Tibial nerve (tissue), 3 donors: ENCODE measurements around the gene LRRC17.

Experiments
- CTCF ChIP-seq, 5 experiments: fragments of 200-600 bp in 3 of 5; fragments of 450-650 bp in 2 of 5; sonication (generic) in 3 of 5; IDR thresholded peaks; one replicate each; pipeline ENCODE4 v1.5.1; 2016 to 2019; ENCODE audit warnings: antibody characterized with exemption in 5 of 5, mild to moderate bottlenecking in 3 of 5, moderate library complexity in 2 of 5
- POLR2A ChIP-seq, 2 donors: fragments of 450-650 bp; IDR thresholded peaks; one replicate each; pipeline ENCODE4 v1.6.1; 2017; ENCODE audit warnings: antibody characterized with exemption in 2 of 2, mild to moderate bottlenecking in 2 of 2, moderate library complexity in 2 of 2

GRCh38 chr7:102931757-102932156 is 19.0 kb downstream of the LRRC17 start:
- TF ChIP-seq CTCF (IDR thresholded peaks at IDR 0.05) (no peak), POLR2A (IDR thresholded peaks at IDR 0.05) (no peak)
